HG03521 (cell line): ENCODE results near the gene KLF1.
"Not testable (repeated sequence)": the region's sequence is repeated elsewhere in the genome, so short reads cannot be mapped to it uniquely, and the experiment has no call there.

Experiments
- ATAC-seq: cut with Tn5 transposase; IDR thresholded peaks from one replicate; pipeline ENCODE4 v1.9.1; 2021; ENCODE audit warnings: mild to moderate bottlenecking, moderate library complexity; ENCODE audit not compliant: unreplicated experiment

KLF1 gene

DNA sequence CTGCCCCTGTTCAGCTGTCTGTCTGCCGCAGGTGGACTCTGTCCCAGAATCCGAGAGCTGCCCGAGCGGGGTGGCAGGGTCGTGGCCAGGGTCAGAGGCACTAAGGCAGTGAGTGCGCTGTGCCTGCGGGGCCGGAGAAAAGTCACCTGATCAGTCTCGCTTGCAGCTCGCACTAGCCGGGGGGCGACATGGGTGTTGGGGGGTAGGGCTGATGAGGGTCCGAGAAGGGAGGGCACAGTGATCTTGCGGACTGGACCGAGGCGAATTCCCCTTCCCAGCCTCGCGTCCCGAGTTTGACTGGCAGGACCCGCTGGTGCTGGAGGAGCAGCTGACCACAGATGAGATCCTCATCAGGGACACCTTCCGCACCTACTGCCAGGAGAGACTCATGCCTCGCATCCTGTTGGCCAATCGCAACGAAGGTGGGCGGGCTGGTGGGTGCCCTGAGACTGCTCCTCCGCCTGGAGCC is 4.6 kb upstream of the KLF1 start:
- ATAC-seq, result no peak

DNA sequence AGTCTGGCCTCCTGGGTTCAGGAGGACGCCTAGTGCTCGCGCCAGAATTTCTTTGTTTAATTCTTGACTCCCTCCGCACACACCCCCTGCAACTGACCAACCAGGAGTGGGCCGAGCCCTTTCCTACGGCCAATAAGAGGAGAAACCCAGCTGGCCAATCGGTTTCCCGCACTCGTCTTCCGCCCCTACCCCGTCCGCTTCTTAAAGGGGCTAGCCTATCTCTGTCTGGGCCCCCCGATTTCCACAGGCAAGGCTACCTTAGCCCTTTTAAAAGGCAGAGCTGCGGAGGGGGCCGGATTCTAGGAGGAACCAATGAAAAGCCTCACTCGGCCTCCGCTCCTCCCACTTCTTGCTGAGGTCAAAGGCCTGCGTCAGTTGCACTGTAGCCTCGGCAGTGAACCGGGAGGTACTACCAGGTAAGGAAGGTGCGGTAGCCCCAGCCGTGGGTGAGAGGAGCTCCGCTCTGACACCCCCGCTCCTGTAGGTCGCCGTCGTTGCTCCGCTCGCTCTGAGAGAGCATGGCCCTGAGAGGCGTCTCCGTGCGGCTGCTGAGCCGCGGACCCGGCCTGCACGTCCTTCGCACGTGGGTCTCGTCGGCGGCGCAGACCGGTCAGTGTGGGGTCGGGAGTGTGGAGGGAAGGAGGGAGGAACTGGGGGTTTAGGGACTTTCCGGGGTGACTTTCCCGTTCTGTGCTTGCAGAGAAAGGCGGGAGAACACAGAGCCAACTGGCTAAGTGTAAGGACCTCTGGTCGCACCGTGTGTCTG is 4.0 kb upstream of the KLF1 start, which contains the start of gene GCDH:
TSS of gene GCDH (plus strand) at position 374 of the 766 bp plus-strand sequence. CDS start at position 519, 145 bp downstream.
- ATAC-seq, result peak; percentile 86

DNA sequence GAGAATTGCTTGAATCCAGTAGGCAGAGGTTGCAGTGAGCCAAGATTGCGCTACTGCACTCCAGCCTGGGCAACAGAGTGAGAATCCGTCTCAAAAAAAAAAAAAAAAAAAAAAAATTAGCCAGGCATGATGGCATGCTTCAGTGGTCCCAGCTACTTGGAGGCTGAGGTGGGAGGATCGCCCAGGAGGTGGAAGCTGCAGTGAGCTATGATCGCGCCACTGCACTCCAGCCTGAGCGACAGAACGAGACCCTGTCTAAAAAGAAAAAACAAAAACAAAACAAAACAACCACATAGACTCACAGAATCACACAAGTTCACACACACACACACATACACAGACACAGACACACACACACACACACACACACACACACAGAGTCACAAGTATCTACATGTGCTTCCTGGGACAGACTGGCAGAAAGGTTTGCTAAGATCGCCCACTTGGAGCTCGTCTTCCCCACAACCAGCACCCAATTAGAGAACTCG is 3.3 kb upstream of the KLF1 start:
- not testable (repeated sequence) for ATAC-seq

DNA sequence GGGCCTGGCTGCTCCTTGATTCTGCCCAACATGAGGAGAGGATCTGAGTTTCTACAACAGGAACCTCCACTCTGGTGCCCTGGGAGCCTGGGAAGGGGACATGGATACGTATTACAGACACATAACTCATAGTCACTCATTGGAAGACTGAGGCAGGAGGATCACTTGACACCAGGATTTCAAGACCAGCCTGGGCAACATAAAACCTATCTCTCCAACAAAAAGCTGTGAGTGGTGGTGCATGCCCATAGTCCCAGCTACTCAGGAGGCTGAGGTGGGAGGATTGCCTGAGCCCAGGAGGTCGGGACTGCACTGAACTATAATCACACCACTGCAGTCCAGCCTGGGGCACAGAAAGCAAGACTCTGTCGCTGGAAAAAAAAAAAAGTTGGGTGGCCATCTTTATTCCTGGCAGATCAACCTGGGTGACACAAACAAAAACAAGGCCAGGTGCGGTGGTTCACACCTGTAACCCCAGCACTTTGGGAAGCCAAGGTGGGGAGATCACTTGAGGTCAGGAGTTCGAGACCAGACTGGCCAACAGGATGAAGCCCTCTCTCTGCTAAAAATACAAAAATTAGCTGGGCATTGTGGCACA is 1.1 kb upstream of the KLF1 start:
- ATAC-seq, result no peak

DNA sequence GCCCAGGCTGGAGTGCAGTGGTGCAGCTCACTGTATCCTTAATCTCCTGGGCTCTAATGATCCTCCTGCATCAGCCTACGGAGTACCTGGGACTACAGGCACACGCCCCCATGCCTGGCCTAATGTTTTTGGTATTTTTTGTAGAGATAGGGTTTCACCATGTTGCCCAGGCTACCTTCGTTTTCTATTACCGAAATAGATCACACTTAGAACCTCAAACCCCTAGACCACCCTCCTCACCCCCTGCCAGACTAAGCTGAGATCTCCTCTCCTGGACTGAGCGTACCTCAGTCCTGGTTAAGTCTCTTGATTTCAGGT is 391 bp downstream of the KLF1 start:
- no peak for ATAC-seq

DNA sequence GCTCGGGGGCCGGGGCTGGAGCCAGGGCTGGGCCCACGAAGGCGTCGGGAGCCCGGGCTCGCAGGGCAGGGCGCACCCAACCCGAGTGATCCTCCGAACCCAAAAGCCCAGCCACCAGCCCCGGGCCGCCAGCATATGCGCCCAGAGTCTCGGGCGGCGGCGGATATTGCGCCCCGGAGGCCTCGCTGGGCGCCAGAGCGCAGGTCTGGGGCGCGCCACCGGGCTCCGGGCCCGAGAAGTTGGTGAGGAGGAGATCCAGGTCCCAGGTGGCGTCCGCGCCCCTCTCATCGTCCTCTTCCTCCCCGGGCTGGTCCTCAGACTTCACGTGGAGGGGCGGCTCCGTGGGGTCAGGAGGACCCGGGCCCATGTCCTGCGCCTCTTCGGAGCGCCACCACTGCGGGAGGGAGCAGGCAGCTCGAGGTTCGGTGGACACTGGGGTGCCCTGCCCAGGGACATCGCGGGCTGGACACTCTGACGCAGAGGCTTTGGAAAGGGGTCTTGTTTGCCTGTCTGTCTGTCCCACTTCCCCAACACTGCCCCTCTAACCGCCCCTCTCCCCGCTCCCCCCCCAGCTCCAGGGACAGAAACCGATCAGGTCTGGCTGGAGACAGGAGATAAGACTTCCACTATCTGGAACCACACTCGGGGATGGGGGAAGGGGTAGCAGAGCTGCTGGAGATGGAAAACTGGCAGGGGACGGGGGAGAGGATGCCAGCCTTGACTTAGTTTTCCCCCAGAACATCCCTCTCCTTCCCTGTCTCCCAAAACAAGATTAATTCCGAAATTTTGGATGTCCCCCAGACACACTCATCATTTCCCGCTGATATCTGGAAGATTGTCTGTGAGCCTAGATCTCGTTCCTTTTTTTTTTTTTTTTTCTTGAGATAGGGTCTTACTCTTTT is 1.0 kb downstream of the KLF1 start:
- no peak for ATAC-seq

DNA sequence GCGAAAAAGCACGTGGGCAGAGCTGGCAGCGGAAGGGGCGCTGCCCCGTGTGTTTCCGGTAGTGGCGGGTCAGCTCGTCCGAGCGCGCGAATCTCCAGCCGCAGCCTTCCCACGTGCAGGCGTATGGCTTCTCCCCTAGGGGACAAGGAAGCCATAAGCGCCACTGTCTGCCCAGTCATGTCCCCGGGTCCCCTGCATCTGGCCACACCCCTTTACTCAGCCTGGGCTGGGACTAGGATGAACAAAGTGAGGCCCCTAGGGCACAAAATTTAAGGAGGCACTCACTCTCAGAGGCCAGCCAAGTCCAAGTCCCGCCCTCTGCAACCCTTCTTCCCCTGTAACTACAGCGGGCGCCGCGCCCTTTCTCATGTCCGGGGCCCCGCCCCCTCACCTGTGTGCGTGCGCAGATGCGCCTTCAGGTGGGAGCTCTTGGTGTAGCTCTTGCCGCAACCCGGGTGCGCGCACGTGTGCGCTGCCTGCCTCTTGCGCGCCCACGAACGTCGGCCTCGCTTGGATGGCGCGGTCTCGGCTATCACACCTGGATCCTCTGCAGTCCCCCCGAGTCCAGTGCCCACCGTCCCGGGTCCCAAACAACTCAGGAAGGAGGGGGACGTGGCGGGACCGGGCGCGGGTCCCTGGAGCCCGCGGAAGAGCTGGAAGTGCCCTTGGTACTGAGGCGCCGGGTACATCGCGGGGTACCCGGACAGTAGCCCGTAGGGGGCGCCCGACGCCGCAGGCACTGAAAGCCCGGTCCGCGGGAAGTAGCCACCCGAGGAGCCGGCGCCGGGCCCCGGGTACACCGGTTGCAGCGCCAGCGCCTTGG is 1.9 kb downstream of the KLF1 start:
- ATAC-seq, result no peak

DNA sequence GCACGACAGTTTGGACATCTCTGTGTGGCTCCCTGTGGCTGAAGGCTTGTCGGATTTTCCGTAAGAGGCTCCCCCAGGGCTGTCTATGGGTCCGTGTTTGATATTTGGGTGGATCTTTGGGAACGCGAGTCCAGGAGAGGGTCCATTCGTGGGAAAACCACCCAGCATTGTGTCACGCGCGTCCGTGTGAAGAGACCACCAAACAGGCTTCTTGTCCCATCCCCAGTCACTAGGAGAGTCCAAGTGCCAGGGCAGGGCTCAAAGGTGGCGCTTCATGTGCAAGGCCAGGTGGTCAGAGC is 2.4 kb downstream of the KLF1 start:
- no peak for ATAC-seq

DNA sequence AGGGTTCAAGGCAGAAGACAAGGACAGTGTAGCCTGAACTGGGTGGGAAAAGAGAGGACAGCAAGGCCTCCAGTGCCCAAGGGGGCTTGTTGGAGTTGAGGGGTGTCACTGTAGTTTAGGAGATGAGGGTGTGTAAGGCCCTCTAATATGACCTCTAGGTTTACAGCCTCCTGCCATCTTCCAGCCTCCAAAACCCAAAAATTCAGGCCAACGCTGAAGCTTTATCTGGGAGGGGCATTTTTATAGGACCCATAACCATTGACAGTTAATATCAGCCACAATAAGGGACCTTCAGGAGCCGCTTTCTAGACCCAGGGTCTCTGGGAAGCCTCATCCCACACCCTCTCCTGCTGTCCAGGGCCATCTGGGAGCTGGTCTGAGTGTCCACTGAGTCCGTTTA is 2.8 kb downstream of the KLF1 start:
- no peak for ATAC-seq

DNA sequence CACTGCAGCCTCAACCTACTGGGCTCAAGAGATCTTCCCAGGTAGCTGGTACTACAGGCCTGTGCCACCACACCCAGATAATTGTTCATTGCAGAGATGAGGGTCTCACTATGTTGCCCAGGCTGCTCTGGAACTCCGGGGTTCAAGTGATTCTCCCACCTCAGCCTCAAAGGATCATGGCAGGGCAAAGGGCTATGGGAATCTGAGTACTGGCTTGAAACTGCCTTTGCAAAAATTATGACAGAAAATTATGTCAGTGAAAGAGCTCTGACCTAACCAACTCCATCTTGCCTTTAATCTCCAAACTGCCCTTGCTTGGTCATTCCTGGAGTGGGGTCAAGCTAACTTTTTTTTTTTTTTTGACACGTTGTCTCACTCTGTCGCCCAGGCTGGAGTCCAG is 4.4 kb downstream of the KLF1 start:
- ATAC-seq, result no peak

DNA sequence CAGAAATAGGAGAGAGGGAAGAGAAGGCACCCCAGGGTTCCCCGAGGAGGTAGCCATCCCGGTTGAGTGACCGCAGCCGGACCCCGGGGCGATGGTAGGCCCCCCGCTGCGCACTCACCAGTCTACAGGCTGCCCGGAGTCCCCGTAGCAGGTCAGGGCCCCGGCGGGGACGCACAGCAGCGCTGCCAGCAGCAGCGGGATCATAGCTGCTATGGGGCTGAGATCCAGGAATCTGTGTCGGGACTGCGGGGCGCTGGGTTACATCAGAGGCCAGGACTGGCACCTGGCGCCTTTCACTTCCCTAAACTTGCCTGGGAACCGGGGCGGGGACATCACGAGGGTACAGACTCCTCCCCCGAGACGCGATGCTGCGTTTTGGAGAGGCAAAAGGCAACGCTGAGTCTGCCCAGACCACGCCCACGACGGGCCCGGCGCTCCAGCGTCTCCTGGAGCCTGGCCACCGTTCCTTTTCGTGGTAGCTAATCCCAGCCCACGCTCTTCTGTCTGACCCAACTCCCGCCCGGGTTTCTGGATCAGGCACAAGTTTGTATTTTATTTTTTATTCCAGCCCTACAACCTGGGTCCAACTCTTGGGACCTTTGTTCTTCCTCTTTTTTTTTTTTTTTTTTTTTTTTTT is 5.7 kb downstream of the KLF1 start, which contains the start of gene DNASE2:
TSS of gene DNASE2 (minus strand) at position 278 of the 637 bp plus-strand sequence. CDS start at position 204, 74 bp downstream.
- ATAC-seq, result peak; percentile 75

DNA sequence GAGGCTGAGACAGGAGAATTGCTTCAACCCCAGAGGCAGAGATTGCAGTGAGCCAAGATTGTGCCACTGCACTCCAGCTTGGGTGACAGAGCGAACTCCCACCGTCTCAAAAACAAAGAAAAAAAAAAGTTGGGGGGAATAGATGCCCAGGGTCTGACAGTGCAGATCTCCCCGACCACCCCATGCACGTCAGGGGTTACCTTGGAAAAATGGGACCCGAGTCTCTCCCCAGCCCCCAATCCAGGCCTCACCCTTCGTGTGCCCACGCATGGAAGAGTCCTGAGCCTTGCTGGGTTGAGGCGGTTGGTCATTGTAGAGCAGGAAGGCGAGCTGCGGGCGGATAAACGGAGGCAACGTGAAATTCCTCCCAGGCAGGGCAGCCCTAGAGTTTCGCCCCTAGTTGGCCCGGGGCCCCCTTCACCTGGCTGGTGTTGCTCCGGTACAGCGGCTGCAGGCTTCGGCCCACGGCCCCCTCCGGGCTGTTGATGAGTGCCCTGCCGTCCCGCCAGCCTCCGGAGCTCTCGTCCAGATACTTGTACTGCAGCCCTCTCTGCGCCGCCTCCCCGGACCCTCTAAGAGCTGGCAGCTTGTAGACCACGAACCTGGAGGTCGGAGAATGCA is 6.3 kb downstream of the KLF1 start:
- no peak for ATAC-seq

DNA sequence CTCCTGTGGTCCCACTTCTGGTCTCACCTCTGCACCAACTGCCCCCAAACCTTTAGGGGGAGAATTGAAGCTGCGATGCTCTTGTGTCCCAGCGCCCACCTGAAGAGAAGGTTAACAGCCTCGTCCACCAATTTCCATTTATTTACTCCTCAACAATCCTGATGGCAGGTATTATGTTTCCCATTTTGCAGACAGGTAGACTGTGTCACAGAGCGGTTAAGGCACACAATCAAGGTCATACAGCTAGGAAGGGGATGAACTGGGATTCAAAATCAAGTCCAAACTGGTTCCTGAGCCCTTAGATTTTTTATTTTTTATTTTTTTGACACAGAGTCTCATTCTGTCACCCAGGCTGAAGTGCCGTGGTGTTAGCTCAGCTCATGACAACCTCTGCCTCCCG is 11.9 kb downstream of the KLF1 start:
- ATAC-seq, result no peak

DNA sequence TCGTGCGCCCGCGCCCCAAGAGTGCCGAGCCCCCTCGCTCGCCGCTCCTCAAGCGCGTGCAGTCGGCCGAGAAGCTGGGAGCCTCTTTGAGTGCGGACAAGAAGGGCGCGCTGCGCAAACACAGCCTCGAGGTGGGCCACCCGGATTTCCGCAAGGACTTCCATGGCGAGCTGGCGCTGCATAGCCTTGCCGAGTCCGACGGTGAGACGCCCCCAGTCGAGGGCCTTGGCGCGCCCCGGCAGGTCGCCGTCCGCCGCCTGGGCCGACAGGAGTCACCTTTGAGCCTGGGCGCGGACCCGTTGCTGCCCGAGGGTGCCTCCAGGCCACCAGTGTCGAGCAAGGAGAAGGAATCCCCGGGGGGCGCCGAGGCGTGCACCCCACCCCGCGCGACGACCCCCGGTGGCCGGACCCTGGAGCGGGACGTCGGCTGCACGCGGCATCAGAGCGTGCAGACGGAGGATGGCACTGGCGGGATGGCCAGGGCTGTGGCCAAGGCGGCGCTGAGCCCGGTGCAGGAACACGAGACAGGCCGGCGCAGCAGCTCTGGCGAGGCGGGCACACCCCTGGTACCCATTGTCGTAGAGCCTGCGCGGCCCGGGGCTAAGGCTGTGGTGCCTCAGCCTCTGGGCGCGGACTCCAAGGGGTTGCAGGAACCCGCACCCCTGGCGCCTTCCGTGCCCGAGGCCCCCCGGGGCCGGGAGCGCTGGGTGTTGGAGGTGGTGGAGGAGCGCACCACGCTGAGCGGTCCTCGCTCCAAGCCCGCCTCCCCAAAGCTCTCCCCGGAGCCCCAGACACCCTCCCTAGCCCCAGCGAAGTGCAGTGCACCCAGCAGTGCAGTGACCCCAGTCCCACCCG is 12.9 kb downstream of the KLF1 start:
- ATAC-seq, result no peak

DNA sequence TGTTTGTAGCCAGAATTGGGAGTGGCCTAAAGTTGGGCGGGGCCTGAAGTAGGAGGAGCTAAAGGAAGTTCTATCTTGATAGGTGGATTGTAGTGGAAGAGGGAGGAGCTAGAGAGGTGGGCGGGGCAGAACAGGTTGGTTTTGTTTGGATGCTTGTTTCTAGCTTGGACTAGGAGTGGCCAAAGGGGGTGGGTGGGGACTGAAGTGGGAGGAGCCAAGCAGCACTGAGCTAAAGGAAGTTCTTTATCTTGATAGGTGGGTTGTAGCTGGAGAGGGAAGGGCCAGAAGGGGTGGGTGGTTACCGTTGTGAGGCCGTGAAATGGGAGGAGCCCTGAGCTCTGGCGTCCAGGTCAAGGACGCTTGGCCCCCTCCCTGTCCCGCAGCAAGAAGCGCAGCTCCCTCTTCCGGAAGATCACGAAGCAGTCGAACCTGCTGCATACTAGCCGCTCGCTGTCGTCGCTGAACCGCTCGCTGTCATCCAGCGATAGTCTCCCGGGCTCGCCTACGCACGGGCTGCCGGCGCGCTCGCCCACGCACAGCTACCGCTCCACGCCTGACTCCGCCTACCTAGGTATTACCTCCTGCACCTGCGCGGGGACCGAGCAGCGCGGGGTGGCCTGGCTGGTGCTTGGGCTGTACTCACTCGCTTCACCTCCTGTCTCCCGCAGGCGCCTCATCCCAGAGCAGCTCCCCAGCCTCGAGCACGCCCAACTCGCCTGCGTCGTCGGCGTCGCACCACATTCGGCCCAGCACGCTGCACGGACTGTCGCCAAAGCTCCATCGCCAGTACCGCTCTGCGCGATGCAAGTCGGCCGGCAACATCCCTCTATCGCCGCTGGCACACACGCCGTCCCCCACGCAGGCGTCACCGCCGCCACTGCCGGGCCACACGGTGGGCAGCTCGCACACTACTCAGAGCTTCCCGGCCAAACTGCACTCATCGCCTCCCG is 13.8 kb downstream of the KLF1 start:
- no peak for ATAC-seq

DNA sequence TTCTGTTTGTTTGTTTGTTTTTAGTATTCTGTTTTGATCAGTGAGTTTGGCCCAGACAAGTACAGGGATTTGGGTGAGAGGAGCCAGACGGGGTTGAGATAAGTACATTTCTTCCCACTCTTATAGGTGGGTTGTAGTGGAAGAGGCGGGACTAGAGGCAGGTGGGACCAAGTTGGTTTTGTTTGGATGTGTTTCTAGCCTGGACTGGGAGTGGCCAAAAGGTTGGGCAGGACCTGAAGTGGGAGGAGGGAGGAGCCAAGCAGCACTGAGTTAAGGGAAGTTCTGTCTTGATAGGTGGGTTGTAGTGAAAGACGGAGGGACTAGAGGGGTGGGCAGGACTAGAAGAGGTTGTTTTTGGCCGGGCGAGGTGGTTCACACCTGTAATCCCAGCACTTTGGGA is 14.7 kb downstream of the KLF1 start:
- ATAC-seq, result no peak

DNA sequence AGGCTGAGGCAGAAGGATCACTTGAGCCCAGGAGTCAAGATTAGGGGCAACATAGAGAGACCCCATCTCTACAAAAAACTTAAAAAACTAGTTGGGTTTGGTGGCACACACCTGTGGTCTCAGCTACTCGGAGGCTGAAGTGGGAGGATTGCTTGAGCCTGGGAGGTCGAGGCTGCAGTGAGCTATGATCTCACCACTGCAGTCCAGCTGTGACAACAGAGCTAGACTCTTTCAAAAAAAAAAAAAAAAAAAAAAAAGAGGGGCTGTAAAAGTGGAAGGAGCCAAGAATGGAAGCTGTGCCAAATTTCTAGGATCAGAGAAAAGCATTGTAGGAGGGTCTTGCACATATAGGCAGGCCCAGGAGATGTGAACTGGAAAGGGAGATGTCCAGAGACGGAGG is 15.3 kb downstream of the KLF1 start:
- ATAC-seq, result no peak
